GM18508 (cell line): ENCODE data around the gene LOXL4.

ENCODE experiments used
- ATAC-seq: cut with Tn5 transposase; IDR thresholded peaks from one replicate; pipeline ENCODE4 v1.9.1; 2021; ENCODE audit warnings: moderate number of reproducible peaks; ENCODE audit not compliant: insufficient read depth, unreplicated experiment

Gene LOXL4

DNA sequence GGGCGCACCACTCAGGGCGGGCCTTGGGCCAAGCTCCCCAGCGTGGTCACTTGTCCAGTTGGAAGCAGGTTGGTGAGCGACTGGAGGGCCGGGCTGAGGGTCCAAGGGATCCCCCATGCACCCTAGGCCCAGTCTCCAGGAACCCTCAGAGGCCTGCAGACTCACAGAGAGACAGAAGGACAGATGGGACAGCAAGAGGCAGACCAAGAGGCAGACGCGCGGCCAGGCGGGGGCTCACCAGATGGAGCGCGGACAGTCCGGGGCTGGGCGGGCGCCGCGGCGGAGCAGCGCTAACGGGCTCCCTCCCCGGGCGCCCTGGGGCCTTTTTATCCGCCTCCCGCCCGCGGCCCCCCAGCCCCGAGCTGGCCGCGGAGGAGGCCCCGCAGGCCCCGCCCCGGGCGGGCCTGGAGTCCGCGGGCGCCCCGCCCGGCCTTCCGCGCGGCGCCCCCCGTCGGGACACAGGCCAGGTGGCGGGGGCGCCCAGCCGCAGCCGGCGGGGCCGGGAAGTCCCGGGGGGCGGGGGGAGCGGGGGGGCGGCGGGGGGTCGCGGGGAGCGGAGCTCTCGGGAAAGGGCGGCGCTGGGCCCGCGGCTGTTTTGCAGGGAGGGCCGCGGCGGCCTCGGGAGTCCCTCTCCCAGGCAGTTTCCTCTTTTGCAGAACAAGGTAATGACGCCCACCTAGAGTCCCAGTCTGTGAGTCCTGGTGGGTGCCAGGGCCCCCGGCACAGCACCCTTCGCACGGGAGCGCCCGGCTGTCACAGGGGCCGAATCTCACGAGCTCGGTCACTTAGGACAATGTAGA, at the start of gene LOXL4:
Gene LOXL4, minus strand, starts transcription at position 301 of the 800 bp plus-strand sequence. CDS start 5,175 bp downstream, outside the sequence.
- ATAC-seq: no peak

DNA sequence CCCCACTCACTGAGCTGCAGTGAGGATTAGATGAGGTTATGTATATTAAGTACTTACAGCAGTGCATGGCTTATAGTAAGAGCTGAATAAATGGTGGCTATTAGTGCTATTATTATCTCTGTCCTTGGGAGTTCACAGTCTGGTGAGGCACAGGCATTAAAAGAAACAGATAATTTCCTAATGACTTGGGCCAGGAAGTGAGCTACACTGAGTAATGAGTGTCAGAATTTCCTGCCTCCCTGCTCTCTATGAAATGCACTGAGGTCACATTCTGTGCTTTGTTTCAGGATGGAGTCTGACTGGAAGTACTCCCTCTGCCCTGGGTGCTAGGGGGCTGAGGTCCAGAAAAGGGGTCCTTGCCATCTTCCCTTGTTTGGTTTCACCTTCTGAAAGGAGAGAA, 48.7 kb upstream of the LOXL4 start:
- no peak for ATAC-seq

DNA sequence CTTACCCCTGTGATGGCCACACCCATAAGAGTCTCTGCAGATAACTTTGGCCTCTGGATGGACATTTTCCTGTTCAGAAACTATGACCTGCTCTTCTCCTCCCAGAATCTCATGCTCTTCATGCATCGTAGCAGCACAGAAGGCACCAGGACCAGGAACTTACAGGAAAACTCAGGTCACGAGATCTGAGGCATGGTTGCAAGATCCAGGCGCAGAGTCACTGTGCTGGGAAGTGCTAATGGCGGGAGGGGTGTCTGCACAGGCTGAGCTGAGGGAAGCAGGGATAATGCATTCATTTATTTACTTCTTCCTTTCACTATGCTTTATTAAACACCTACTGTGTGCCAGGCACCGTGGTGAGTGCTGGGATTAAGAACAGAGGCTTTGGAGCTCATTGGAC, 48.2 kb upstream of the LOXL4 start:
- ATAC-seq: no peak

DNA sequence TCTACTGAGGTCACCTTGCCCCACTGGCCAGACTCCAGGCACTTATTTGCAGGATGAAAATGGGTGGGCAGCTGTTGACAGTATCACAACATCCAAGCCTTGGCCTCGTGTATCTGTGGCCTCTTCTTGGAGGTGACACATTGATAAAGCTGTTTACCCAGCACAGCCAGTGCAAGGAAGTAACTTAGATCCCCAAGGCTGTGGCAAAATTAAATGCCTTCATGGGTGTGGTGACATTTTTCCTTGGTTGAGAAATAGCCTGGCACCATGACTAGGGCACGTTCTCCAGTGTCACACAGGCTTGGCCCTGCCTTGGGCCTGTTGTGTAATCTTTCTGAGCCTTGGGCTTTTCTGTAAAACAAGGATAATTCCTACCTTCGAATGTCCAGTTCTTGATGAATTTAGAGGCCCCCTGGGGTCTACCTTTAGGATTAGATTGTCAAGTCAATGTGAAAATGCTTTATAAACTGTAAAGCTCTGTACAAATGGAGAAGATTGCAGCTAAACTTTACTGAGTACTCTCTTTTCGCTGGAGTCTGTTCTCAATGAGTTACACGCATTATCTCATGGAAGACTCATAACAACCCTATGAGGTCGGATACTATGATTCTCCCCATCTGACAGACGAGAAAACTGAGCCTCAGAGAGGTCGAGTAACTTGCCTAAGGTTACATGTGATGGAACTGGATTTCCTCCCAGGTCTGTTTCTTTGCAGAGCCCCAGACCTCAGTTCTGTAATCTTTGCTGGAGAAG, 46.7 kb upstream of the LOXL4 start:
- ATAC-seq: no peak

DNA sequence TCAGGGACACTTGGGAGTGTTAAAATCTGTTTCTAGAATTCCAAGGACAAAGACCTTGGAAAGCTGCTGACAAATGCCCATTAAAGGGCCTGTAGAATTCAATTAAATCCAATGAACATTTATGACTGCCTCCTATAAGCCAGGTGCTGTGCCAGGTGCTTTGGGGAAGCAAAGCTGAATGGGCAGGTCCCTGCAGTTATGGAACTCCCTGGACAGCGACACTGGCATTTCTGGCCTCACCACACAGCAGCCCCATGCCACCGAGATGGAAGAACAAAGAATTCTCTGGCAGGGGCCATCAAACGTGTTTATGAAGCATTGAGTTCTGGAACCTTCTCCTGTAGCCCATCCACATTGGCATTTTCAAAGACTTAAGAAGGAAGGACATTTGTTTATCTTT, 45.6 kb upstream of the LOXL4 start:
- no peak for ATAC-seq

DNA sequence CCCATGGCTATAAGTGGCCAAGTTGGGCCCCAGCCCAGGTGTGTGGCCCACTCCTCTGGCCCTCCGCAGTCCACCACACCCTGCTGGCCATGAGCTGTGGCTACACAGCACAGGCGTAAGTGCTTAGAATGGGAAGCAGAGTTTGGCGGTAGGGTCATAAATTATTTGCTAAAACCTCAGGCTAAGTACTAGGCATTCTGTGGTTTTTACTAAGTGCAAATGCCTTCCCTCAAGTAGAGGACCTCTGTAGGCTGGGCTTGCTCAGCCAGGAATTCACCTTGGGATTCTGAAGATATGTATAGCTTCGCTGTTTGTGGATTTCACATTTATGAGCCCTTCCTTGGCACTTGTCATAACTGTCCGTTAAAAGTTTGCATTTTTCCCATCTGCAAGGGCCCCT, 44.8 kb upstream of the LOXL4 start:
- no peak for ATAC-seq

DNA sequence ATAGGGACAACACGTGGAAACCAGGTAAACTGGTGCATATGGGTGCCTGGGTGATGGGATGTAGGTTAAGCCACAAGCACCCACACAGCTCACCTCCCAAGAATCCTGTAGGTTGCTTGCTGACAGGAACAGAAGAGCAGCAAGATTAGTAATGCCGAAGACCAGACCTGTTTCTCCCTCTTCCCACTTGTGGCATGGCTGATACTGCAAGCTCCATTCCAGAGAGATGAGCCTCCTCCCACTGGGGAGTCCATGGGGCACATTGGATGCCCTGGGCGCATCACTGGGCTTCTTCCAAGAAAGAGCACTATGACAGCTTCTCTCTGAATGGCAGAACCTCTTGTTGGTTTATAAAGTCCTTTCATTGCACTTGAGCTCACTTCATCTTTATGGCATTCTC, 44.4 kb upstream of the LOXL4 start:
- no peak for ATAC-seq

DNA sequence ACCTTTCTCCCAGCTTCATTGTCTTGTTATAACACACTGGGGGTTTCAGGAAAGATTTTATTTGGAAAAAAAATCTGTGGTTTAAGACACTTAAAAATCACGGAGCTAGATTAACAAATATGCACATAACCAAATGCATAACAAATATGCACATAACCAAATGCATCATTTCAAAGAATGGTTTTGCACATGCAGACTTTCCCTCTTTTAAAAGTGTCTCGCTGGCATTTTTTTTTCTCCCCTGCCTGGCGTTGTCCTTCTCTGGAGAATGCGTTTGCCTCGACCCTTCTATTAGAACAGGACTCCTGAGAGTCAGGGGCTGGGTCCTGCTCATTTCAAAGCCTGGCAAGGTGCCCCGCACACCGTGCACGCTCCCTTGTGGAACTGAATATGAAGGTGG, 42.7 kb upstream of the LOXL4 start:
- ATAC-seq: no peak

DNA sequence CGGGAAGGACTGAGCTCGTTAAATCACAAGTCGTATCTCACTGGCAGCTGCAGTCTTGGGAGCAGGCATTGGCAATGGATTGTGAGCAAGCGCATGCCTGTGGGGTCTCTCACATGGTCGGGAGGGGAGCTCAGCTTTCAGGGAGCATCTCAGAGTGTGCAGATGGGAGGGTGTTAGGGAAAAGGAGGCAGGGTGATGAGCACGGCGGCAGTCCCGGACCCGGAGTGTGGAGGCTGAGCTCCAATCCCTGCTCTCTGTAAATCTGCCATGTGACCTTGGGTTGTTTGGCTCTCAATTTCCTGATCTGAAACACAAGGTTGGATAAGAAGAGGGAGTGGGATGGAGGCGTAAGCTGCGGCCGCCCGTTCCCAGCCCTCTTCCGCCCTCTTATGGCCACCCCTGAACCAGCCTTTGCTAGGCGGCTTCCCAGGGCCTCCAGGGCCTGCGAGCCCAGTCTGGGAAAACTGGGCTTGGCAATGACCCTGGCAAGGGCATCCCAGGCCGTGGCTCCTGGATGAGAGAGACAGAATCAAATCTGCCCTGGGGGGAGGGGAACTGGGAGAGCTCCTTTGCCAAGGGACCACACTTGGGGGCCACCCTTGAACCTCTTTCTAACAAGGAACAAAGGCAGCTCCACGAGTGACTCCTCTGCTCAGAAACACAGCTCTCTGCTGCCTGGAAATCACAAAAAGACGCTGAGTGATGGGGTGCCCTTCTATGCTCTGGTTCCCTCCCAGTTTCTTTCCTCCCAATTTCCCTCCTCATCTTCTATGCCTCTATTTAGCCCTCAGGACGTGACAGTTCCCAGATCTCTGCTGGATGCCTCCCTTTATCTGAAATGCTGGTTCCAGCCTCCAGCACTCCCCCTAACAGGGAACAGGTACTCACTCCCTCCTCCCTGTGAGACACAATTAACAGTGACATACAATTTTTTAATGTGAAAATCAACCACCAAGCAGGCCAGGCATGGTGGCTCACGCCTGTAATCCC, 41.7 kb upstream of the LOXL4 start:
- no peak for ATAC-seq

DNA sequence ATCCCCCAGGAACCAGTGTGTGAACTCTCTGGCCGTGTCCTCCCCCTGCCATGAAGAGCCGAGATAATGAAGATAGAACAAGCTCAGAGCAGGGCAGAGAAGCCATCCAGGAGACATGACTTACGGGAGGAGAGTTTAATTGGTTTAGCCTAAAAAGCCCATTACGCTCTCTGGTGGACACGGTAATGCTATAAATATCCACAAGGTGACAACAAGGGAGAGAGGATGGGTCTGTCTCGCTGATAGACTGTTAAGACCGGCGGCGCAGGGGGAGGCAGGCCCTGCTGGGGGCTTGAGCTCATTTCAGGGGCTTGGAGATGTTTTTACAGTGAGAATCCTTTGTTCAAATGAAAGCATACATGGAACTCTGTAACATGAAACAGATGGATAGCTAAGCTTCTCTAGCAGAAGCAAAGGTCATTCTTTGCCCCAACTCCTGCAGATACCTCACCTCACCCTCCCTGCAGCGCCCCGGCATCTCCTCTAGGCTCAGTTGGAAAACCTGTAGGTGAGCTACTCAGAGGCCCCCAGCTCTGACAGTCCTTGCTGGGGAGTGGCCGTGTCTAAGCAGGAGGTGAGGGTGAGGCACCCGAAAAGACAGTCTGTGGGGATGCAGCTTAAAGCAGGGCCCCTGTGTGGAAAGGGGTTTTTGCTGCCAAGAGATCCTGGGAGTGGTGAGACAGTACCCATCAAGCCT, 40.8 kb upstream of the LOXL4 start:
- ATAC-seq: no peak

DNA sequence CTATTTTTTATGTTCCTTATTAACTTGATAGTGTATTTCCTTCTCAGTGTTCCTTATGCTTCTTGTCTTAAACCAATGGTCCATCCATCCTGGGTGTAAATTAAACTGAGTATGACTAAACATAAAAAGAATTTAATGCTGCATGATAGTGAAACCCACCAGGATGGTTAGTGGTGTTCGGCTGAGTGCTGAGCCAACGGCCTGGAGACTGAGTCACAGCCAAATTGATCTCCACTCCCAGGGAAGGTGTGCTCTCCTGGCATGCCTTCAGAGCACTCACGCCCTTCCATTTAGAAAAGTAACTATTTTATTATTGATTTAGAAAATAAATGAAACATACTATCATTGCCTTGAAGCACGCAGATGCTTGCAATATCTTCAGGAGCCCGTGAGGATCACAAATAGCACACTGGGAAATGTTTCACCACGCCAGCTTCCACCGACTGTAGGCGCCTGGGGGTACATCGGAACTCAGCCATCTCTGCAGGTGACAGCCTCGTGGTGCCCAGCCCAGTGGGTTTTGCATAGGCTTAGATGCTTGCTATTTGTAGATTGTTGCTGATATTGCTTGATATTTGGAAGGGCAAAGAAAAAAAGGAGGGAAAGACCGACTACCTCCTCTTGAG, 40.0 kb upstream of the LOXL4 start:
- ATAC-seq: no peak

DNA sequence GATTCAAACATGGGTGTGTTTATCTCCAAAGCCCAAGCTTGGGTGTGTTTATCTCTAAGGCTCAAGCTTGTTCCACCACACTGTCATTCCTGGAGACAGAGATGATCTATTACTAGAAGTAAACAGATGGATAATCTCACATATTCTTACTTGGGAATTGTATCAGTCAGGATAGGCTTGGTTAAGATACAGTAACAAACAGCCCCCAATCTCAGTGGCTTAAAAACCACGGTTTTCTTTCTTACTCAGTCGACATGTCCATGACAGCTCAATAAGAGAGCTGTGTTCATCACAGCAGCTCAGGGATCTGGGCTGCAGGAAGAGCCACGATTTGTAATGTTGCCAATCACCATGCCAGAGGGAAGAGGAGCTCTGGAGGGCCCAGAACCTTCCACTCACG, 38.5 kb upstream of the LOXL4 start:
- no peak for ATAC-seq

DNA sequence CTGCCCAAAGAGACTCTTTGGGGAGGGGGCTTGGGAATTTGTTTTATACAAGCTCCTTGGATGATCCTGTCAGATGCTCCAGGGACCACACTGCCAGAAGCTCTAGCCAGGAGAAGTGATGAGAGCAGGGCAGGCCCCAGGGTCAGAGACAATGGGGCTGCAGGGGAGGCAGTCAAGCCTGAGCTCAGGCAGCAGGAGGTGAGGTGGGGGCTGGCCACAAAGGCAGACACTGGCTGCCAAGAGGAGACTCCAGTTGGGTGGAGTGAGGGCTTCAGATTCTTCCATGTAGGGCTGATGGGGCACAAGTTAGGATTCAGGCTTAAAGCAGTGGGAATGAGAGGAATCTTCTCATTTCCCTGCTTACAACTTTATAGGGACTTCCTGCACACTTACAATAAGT, 35.6 kb upstream of the LOXL4 start:
- ATAC-seq: no peak

DNA sequence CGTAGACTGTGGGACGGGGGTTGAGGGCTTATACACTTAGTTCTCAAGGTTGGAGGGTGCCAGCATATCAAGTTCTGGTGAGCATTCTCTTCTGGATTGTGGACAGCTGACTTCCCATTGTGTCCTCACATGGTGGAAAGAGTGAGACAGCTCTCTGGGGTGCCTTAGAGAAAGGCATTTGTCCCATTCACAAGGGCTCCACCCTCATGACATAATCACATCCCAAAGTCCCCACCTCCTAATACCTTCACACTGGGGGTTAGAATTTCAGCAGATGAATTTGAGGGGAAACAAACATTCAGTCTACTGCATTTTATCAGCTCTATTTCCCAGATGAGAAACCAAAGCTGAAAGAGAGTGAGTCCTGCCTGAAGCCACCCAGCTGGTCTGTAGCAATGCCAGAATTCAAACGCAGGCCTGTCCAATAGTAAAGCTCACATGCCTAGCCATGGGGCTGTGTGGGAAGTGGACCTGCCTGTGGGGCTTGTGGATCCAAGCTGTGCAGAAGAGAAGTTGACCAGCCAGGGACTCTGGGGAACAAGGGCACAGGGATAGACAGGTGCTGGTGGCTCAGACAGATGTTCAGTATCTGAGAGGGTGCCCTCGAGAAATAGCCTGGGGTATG, 34.9 kb upstream of the LOXL4 start:
- no peak for ATAC-seq

DNA sequence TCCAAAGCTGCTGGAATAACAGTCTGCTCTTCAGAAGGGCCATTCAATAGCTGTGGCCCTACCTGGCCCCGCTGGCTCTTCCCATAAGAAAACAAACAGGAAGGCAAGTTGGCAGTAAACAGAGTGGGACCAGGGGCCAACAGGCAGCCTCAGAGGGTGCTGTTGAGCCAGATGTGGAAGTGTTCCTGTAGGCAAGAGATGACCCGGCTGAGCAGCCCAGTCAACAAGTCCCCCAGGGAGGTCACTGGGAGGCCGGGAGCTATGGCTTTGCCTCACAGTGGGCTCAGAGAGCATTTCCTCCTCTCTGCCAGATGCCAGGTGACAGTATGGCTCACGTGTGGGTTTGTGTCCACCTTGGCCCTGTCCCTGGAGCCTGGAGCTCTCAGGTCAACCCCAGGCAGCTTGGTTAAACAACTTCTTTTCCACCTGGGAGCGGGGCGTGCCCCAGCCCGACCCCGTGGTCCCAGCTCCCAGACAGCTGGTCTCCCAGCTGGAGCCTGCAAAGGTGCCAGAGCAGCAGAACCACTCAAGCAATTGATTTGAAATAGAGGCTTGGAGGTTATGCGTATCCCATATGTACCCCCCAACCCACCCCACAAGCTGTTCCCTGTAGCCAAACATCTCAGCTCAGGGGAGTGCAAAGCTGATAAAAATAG, 33.8 kb upstream of the LOXL4 start:
- no peak for ATAC-seq

DNA sequence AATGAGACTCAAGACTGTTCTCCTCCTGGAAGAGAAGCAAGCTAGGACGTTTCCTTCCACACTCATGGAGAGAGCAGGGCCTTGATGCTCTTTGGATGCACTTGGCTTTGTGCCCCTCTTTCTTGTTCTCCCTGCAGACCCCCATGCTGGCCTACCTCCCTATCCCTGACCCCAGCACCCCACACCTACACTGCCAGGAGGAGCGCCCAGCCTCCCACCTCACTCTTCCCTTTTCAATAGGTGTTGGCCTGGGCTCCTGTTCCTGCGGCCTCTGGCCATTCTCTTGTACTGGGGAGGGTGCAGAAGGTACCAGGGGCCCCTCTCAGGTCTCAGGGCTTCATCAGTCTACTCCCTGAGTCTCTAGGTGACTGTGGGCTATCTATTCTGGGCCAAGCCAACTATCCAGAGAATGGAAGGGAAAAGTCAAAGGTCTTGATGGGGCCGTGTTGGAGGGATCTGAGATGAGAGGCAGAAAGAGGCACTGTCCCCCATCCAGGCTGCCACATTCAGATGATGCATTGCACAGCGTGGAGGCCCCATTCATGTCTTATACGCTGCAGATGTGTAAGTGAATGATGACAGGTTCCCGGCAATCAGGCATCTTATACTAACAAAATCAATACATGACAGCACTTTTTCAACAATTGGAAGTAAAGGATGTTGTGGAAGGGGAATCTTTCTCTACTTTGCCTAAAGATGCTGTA, 32.7 kb upstream of the LOXL4 start:
- ATAC-seq: no peak

DNA sequence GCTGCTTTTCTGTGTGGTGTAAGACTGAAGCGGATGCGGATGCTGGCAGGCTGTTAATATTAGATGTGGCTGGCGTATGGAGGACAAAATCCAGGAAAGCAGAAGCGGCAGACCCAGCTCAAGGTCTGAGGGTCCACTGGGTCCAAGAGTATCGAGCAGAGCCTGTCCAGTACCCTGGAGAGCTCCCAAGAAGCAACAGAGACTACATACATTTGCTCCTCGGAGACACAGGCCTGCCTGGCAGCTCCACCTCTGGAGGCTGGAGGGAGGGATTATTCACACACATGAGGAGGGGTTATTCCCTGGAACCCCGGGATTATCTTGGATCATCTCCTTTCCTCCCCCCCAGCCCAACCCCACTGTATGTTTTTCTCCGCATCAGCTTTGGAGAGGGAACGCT, 31.3 kb upstream of the LOXL4 start:
- ATAC-seq: no peak

DNA sequence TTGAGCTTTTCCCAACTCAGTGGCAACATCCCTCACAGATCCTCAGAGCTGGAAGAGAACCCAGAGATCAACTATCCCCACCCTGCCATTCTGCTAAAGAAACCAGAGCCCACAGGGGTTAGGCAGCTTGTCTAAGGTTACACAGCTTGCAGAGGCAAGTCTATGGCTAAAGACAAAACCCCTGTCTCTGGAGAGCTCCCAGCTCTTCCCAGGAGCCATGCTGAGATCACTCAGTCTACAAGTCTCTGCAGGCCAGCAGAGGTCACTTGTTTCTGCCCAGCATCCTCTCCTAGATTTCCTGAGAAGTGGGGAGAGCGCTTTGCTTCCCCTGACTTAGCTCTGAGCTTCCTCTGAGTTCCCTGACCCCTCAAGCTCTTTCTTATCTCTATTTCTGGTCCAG, 28.5 kb upstream of the LOXL4 start:
- ATAC-seq: no peak
